Sigmoid colon (tissue), 7 donors: ENCODE measurements around the gene ADORA3. TPM values are rescaled to one million over a fixed set of nuclear protein-coding genes. Genes with fewer than 3 reads are reported as not detected.

Experiments used
- DNase-seq: peaks from one replicate; pipeline ENCODE4 v3.0.0-alpha.2; 2019
- H3K27ac ChIP-seq, 4 donors: fragments of 200-600 bp; sonication (generic); one replicate each; pipeline ENCODE4 v1.5.1; 2016 to 2019; ENCODE audit warnings: mild to moderate bottlenecking in 1 of 4
- H3K27me3 ChIP-seq, 3 donors: fragments of 200-600 bp; sonication (generic); one replicate each; pipeline ENCODE4 v1.5.1; 2019; ENCODE audit warnings: mild to moderate bottlenecking in 1 of 3
- H3K36me3 ChIP-seq, 4 donors: fragments of 200-600 bp; sonication (generic); one replicate each; pipeline ENCODE4 v1.5.1; 2016 to 2019
- H3K4me1 ChIP-seq, 4 donors: fragments of 200-600 bp; sonication (generic); one replicate each; pipeline ENCODE4 v1.5.1; 2017 to 2019
- H3K4me3 ChIP-seq, 4 donors: fragments of 200-600 bp; sonication (generic); one replicate each; pipeline ENCODE4 v1.5.1; 2017 to 2019; ENCODE audit warnings: mild to moderate bottlenecking in 2 of 4, moderate library complexity in 1 of 4
- H3K9me3 ChIP-seq, 4 donors: fragments of 200-600 bp in 3 of 4; sonication (generic) in 3 of 4; one replicate each; pipeline versions ENCODE4 v1.5.1 to v1.6.1; 2013 to 2019
- EP300 ChIP-seq, 4 donors: sonication (generic); formaldehyde crosslinking; IDR thresholded peaks; one replicate each; pipeline ENCODE4 v1.6.1; 2017; ENCODE audit warnings: antibody characterized with exemption in 4 of 4
- POLR2A ChIP-seq, 2 donors: fragments of 450-650 bp; IDR thresholded peaks; one replicate each; pipeline ENCODE4 v1.6.1; 2016; ENCODE audit warnings: antibody characterized with exemption in 2 of 2, mild to moderate bottlenecking in 2 of 2, moderate library complexity in 2 of 2
- POLR2AphosphoS5 ChIP-seq, 4 donors: sonication (generic); formaldehyde crosslinking; IDR thresholded peaks; one replicate each; pipeline ENCODE4 v1.6.1; 2017; ENCODE audit warnings: antibody characterized with exemption in 4 of 4
- WGBS, 2 donors: extraction: QIAGEN DNeasy Blood & Tissue Kit; methylation state at CpG; one replicate each; pipeline ENCODE4 v1.1.7; 2013; 5-methylcytosine and 5-hydroxymethylcytosine counted together
- intact Hi-C: fragments of 100-400 bp; cut with DNase I; formaldehyde crosslinking; loops from one replicate; pipeline ENCODE4 v1.15.1; 2023
- polyA plus RNA-seq, 3 donors: library from polyadenylated mRNA; stranded (reverse); fragments of 200-250 nt; gene quantifications; one replicate each; pipeline ENCODE4 v1.2.3, GENCODE V29; 2013
- total RNA-seq, 4 donors: library from RNA; depleted of rRNA; stranded (reverse); fragments of >200 nt; gene quantifications; one replicate each; pipeline ENCODE4 v1.1.0, GENCODE V29; 2016
- TF ChIP-seq, protein P1 (sequence below), 4 experiments: fragments of 450-650 bp in 3 of 4; fragments of 200-600 bp in 1 of 4; IDR thresholded peaks; one replicate each; pipeline ENCODE4 v1.5.1; 2016 to 2019; ENCODE audit warnings: antibody characterized with exemption in 4 of 4, mild to moderate bottlenecking in 3 of 4, moderate library complexity in 2 of 4
- donor health status: healthy with polysubstance abuse.
- donor health status: Bipolar disorder and iron deficiency.
- donor health status: healthy.

ADORA3 gene
- total and polyA plus RNA-seq, 7 donors, result 3.0 to 20.6 (median 9.1) TPM

DNA sequence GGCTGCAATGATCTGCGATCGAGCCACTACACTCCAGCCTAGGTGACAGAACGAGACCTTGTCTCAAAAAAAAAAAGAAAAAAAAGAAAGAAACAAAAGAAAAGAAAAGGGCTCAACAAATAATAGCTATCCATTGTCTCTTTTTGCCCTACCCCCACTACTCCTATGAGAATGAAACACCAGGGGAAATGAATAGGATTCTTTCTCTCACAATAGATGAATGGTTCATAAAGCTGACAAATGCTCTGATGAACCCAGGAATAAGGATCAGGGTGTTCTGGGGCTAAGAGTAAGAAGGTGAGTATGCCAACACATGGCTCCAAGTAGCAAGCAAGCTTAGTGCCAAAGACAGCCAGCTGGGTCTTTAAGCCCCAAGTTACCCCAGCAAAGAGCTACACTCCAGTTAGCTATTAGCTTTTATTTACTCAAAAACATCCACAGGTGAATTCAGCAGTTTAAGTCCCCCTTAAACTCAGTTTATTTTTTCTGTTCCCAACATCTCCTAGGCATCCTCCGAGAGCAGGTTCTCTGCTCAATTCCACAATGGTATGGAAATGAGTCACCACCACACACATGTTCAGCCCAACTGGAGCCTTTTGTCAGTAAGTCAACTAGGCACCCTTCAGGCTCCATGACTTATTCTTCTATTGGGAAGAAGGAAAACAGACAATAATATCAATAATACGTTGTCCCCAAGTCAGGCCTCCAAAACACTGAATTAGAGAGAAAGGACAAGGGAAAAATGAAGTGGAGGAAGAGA is 4.2 kb downstream of the ADORA3 start:
- peaks cover 0 to 3% (median 0%) of the 10 kb centered on the region in 4 donors for H3K4me1 ChIP-seq
- H3K4me3 ChIP-seq, result no peak overlapping the region
- H3K27me3 ChIP-seq, result no peaks in the 10 kb centered on the region
- H3K27ac ChIP-seq, result no peak overlapping the region
- WGBS, 2 donors, result 93 to 94% methylated on average over 5 of the region's 5 CpGs
- H3K9me3 ChIP-seq, result no peaks in the 10 kb centered on the region
- no peak for DNase-seq
- TF ChIP-seq, protein P1, sequence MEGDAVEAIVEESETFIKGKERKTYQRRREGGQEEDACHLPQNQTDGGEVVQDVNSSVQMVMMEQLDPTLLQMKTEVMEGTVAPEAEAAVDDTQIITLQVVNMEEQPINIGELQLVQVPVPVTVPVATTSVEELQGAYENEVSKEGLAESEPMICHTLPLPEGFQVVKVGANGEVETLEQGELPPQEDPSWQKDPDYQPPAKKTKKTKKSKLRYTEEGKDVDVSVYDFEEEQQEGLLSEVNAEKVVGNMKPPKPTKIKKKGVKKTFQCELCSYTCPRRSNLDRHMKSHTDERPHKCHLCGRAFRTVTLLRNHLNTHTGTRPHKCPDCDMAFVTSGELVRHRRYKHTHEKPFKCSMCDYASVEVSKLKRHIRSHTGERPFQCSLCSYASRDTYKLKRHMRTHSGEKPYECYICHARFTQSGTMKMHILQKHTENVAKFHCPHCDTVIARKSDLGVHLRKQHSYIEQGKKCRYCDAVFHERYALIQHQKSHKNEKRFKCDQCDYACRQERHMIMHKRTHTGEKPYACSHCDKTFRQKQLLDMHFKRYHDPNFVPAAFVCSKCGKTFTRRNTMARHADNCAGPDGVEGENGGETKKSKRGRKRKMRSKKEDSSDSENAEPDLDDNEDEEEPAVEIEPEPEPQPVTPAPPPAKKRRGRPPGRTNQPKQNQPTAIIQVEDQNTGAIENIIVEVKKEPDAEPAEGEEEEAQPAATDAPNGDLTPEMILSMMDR (IDR thresholded peaks at IDR 0.05), result no peak
- TF ChIP-seq EP300 (IDR thresholded peaks at IDR 0.05) (no peak), POLR2AphosphoS5 (IDR thresholded peaks at IDR 0.05) (no peak), POLR2A (IDR thresholded peaks at IDR 0.05) (no peak)
- H3K36me3 ChIP-seq, result no peaks in the 10 kb centered on the region
- intact Hi-C loops, result no loop called here

DNA sequence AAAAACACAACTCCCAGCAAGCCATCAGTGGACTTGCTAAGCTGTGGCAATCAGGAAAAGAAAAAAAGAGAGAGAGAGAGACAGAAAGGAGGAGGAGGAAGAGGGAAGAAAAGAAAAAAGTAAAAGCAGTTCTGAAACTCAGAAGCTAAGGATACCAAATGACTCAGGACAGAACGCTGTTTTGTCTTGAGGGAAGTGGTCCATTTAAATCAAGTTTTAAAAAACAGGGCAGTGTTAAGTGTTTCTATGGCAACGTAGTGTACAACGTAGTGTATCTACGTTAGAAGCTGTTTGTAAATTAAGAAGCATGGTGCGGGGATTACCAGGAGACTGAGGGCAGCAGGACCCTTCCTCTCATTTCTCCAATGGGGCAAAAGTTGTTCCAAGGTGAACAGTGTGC is 5.8 kb downstream of the ADORA3 start:
- intact Hi-C loops, result no loop called here
- 71 to 74% methylated on average over 5 of the region's 5 CpGs for WGBS, 2 donors
- H3K27me3 ChIP-seq, result no peaks in the 10 kb centered on the region
- peaks cover 0 to 3% (median 0%) of the 10 kb centered on the region in 4 donors for H3K4me1 ChIP-seq
- no peak overlapping the region for H3K4me3 ChIP-seq
- no peak for DNase-seq
- no peak for TF ChIP-seq EP300 (IDR thresholded peaks at IDR 0.05)
- TF ChIP-seq, protein P1 (IDR thresholded peaks at IDR 0.05), result no peak
- no peak for TF ChIP-seq POLR2A (IDR thresholded peaks at IDR 0.05)
- H3K9me3 ChIP-seq, result no peaks in the 10 kb centered on the region
- H3K36me3 ChIP-seq, result no peaks in the 10 kb centered on the region
- no peak overlapping the region for H3K27ac ChIP-seq

DNA sequence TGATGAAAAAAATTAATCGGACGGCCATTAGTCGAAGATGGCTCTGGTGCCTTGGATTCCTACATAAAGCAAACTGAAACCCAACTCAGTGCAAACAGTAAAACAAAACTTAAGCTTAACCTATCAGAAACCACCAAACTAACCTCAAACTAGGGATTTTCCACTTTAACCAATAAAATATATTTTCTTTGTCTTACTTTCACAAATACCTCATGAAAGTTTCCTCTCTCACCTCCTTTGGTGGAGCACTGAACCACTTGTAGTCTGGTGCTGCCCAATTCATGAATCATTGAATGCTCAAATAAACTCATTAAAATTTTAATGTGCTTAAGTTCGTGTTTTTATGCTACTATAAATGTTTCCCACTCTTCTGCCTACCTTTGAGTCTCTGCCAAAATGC is 7.0 kb downstream of the ADORA3 start:
- Histone ChIP-seq H3K9me3 (no peaks in the 10 kb centered on the region), H3K27me3 (no peaks in the 10 kb centered on the region), H3K4me3 (no peak overlapping the region), H3K4me1 (peaks cover 0 to 3% (median 0%) of the 10 kb centered on the region in 4 donors), H3K27ac (no peak overlapping the region), H3K36me3 (no peaks in the 10 kb centered on the region)
- DNase-seq, result no peak
- 73 to 80% methylated on average over 4 of the region's 4 CpGs for WGBS, 2 donors
- intact Hi-C loops, result no loop called here
- TF ChIP-seq, protein P1 (IDR thresholded peaks at IDR 0.05), result no peak
- TF ChIP-seq POLR2AphosphoS5 (IDR thresholded peaks at IDR 0.05) (no peak), POLR2A (IDR thresholded peaks at IDR 0.05) (no peak), EP300 (IDR thresholded peaks at IDR 0.05) (no peak)

DNA sequence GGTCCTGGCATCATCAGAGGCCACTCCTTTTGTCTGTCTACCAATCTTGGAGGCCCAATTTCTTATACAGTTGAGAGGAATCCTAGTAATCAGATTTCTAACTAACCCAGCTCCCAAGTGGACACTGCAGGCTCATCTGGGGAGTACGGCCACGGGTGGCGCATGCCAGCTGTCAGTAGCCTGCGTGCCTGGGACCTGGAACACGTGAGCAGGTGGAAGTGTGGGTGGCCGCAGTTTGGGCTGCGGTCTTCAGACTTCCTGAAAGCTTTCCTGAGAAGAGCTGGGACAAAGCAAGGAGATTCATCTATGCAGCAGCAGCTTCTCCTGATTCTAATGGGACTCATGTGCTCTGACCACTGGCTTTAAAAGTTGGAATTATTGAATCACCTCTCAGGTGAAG is 12.4 kb downstream of the ADORA3 start:
- no peak for DNase-seq
- 91 to 93% methylated on average over 7 of the region's 7 CpGs for WGBS, 2 donors
- Histone ChIP-seq H3K27me3 (no peaks in the 10 kb centered on the region), H3K36me3 (no peaks in the 10 kb centered on the region), H3K4me1 (no peaks in the 10 kb centered on the region), H3K9me3 (no peaks in the 10 kb centered on the region), H3K27ac (peak overlapping the region; percentile 3 to 45 (median 41)), H3K4me3 (no peak overlapping the region)
- TF ChIP-seq EP300 (IDR thresholded peaks at IDR 0.05) (no peak), POLR2A (IDR thresholded peaks at IDR 0.05) (no peak), POLR2AphosphoS5 (IDR thresholded peaks at IDR 0.05) (no peak)
- TF ChIP-seq, protein P1 (IDR thresholded peaks at IDR 0.05), result no peak
- intact Hi-C loops, result no loop called here
